Measurements from ENCODE around the gene ELOA.
"Not testable (repeated sequence)": the region's sequence is repeated elsewhere in the genome, so short reads cannot be mapped to it uniquely, and the experiment has no call there.

Gene ELOA

GRCh38 chr1:23777979-23778814 lies 34.9 kb downstream of the ELOA start, which contains the start of gene PITHD1:
Gene PITHD1, plus strand, starts transcription at chr1:23778418. Its CDS starts 98 bp downstream, at chr1:23778516.
- DNase-seq (ENCODE audit: low read depth in 2 of 3, low spot score in 2 of 3) = peak; percentile 55 to 68 (median 56)

- DNase-seq (ENCODE audit: low read depth in 2 of 3, low spot score in 2 of 3) = no peak
Measured at GRCh38 chr1:23779826-23780371, 36.6 kb downstream of the ELOA start.

DNA sequence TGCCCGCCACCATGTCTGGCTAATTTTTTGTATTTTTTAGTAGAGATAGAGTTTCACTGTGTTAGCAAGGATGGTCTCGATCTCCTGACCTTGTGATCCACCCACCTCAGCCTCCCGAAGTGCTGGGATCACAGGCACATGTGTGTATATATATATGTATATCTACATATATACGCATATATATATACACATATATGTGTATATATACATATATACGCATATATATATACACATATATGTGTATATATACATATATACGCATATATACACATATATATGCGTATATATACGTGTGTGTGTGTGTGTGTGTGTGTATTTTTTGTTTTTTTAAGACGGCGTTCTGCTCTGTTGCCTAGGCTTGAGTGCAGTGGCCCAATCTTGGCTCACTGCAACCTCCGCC lies 39.9 kb downstream of the ELOA start:
- not testable (repeated sequence) for DNase-seq (ENCODE audit: low read depth in 2 of 3, low spot score in 2 of 3)

GRCh38 chr1:23784846-23785245 lies 41.6 kb downstream of the ELOA start:
- no peak for DNase-seq (ENCODE audit: low read depth in 2 of 3, low spot score in 2 of 3)

GRCh38 chr1:23787701-23788100 lies 44.4 kb downstream of the ELOA start:
- DNase-seq (ENCODE audit: low read depth in 2 of 3, low spot score in 2 of 3) = no peak

GRCh38 chr1:23788695-23789094 lies 45.4 kb downstream of the ELOA start:
- no peak for DNase-seq (ENCODE audit: low read depth in 2 of 3, low spot score in 2 of 3)

GRCh38 chr1:23790696-23791515 lies 47.6 kb downstream of the ELOA start, which contains the start of gene LYPLA2:
Gene LYPLA2, plus strand, starts transcription at chr1:23791145. Its CDS starts 1,538 bp downstream, at chr1:23792683.
- DNase-seq (ENCODE audit: low read depth in 2 of 3, low spot score in 2 of 3) = peak; percentile 73 to 78 (median 73)

- no peak for DNase-seq (ENCODE audit: low read depth in 2 of 3, low spot score in 2 of 3)
Measured at GRCh38 chr1:23791516-23792047, 48.3 kb downstream of the ELOA start.

- DNase-seq (ENCODE audit: low read depth in 2 of 3, low spot score in 2 of 3) = no peak
Measured at GRCh38 chr1:23792151-23792945, 49.1 kb downstream of the ELOA start.

GRCh38 chr1:23793018-23793781 lies 49.9 kb downstream of the ELOA start:
- no peak for DNase-seq (ENCODE audit: low read depth in 2 of 3, low spot score in 2 of 3)

DNA sequence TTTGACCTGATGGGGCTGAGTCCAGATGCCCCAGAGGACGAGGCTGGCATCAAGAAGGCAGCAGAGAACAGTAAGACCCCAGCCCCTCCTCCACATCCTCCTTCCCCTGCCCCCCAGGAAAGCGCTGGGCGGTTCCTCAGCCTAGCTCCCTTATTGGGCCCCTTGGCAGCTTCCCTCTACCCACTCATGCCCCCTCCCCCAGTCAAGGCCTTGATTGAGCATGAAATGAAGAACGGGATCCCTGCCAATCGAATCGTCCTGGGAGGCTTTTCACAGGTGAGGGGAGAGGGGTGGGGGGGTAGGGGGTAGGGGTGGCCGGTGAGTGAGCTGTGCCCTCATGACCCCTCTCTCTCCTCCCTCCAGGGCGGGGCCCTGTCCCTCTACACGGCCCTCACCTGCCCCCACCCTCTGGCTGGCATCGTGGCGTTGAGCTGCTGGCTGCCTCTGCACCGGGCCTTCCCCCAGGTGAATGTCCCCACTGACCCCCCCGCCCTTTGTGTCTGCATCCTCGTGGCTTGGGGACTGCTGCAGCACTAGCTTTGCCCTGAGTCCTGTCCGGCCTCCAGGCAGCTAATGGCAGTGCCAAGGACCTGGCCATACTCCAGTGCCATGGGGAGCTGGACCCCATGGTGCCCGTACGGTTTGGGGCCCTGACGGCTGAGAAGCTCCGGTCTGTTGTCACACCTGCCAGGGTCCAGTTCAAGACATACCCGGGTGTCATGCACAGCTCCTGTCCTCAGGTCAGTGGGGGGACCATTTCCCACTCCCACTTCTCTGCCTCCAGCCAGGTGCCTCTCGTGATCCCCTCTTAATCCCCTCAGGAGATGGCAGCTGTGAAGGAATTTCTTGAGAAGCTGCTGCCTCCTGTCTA lies 50.8 kb downstream of the ELOA start:
- no peak for DNase-seq (ENCODE audit: low read depth in 2 of 3, low spot score in 2 of 3)

- DNase-seq (ENCODE audit: low read depth in 2 of 3, low spot score in 2 of 3) = not testable (repeated sequence)
Measured at GRCh38 chr1:23794732-23795182, 51.5 kb downstream of the ELOA start.

GRCh38 chr1:23795676-23796465 lies 52.6 kb downstream of the ELOA start:
- no peak for DNase-seq (ENCODE audit: low read depth in 2 of 3, low spot score in 2 of 3)

DNA sequence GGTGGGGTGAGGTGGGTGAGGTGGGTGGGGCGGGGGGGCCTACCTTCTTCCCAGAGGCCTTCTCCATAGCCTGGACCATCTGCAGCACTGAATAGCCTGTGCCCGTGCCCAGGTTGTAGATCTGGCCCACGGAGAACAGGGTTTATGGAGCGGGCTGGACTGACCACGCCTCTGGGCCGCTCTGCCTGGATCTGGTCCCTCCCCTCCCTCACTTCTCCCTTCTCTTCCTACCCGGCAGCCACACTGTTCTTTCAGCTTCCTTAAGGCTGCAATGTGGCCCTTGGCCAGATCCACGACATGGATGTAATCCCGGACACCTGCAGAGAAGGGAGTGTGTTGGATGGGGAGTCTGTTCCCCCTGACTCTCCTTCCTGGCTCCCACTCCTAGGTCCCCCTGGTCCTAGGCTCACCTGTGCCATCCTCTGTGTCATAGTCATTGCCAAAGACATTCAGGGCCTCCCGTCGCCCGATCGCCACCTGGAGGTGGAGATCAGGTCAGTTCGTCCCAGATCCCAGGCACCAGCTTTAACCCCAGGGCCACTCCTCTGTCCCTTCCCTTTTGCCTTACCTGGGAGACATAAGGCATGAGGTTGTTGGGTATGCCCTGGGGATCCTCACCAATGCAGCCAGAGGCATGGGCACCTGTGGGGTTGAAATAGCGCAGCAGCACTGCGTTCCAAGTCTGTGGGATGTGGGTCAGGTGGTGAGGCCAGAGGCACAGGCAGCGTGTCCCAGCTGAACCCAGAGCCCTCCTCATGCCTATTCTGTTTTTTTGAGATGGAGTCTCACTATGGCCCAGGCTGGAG lies 53.4 kb downstream of the ELOA start:
- no peak for DNase-seq (ENCODE audit: low read depth in 2 of 3, low spot score in 2 of 3)

- DNase-seq (ENCODE audit: low read depth in 2 of 3, low spot score in 2 of 3) = no peak
Measured at GRCh38 chr1:23797478-23798448, 54.5 kb downstream of the ELOA start.

- DNase-seq (ENCODE audit: low read depth in 2 of 3, low spot score in 2 of 3) = no peak
Measured at GRCh38 chr1:23798662-23799142, 55.4 kb downstream of the ELOA start.
